ENCODE data around the gene RHOG.
A peak's percentile ranks its signal among the peaks of the same experiment; 100 is the strongest.

Gene RHOG

DNA sequence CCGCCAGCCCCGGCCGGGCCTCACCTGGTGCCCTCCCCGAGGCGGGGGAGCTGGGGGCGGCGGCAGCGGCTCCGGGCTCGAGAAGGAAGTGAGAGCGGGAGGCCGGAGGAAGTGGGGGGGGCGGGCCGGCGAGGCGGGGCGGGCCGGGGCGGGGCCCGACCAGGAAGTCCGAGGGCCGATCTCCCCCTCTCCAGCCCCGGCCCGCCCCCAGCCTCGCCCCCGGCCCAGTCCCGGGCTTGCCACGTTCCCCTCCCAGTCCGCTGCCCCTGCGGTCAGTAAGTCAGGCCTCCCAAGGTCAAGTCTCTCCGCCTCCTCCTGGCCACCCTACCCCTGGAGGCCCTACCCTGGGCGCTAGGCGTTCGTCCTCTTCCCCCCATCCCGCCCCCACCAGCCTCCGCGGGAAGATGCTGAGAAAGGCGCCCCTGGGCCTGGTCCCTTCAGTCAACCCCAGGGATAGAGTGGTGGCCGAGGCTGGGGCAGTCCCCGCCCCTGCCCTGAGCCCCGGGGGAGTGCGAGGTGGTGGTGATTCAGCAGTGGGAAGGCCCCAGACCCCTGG lies at the start of gene RHOG:
Gene RHOG (minus strand): TSS at position 90 of the 556 bp plus-strand sequence. CDS start 12,821 bp downstream, outside the sequence.
- no peaks in the 10 kb centered on the region for H3K27me3 Mint-ChIP-seq
- H3K9me3 Mint-ChIP-seq: no peaks in the 10 kb centered on the region
- H3K4me3 Mint-ChIP-seq: peak within 1 kb of the TSS; percentile 88
- peaks cover 58% of the 10 kb centered on the region for H3K4me1 Mint-ChIP-seq (ENCODE audit: low read depth)
- peak within 1 kb of the TSS; percentile 96 for H3K27ac Mint-ChIP-seq
- DNase-seq: peak; percentile 95
- H3K36me3 Mint-ChIP-seq (ENCODE audit: low read depth): peaks cover 42% of the 10 kb centered on the region

DNA sequence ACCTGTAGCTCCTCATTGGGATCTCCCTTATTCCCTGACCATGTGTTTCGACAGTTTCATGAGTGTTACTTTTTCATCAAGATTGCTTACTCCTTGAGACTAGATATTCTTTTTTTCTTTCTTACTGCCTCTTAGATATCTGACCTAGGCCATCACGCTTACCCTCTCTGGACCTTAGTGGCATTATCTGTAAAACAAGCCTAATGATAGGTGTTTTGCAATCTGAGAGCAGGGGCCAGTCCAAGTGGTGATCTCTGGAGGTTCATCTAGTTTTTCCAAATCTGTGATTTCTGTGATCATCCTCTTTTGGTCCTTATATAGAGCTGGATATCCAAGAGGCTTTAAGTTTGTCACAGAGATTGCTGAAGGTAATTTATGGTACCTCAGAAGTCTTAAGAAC lies 49.3 kb upstream of the RHOG start:
- peaks cover 23% of the 10 kb centered on the region for H3K36me3 Mint-ChIP-seq (ENCODE audit: low read depth)
- DNase-seq: no peak
- no peak overlapping the region for H3K4me3 Mint-ChIP-seq
- H3K9me3 Mint-ChIP-seq: no peaks in the 10 kb centered on the region
- no peaks in the 10 kb centered on the region for H3K27me3 Mint-ChIP-seq
- no peak overlapping the region for H3K27ac Mint-ChIP-seq
- peaks cover 66% of the 10 kb centered on the region for H3K4me1 Mint-ChIP-seq (ENCODE audit: low read depth)

DNA sequence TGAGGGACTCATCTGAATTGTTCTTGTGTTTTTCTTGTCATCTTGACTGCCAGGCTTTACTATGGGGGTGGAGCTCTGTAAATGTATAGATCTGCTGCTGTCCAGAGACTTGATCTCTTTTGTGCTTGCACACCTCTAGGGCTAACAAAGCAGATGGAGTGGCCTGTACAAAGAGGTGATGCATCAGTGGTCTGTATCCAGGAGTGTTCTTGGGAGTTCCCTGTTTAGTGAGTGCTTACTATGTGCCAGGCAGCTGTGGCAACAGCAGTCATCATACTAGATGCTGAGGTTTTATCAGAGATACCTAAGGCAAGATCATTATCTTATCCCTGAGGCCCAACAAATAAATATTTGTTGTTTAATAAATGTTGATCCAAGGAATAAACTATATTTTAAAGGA lies 48.1 kb upstream of the RHOG start:
- H3K4me3 Mint-ChIP-seq: no peak overlapping the region
- DNase-seq: no peak
- peaks cover 69% of the 10 kb centered on the region for H3K4me1 Mint-ChIP-seq (ENCODE audit: low read depth)
- H3K9me3 Mint-ChIP-seq: no peaks in the 10 kb centered on the region
- H3K27me3 Mint-ChIP-seq: no peaks in the 10 kb centered on the region
- peaks cover 21% of the 10 kb centered on the region for H3K36me3 Mint-ChIP-seq (ENCODE audit: low read depth)
- no peak overlapping the region for H3K27ac Mint-ChIP-seq

DNA sequence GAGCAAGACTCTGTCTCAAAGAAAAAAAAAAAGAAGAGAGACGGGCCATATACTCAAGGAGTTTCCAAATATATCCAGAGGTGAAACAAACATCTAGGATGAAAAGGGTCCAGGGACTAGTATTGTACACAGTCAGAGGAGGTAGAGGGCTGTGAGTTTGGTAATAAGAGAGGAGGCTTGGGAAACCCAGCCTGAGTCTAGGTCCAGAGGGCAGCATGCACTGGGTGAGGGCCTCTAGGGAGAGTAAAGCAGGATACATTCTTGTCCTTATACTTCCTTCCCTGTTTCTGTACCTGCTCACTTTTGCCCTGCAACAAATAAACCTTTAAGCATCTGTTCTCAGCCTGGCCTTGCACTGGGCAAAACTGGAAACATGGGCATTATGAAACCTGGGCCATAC lies 46.2 kb upstream of the RHOG start:
- peaks cover 6% of the 10 kb centered on the region for H3K36me3 Mint-ChIP-seq (ENCODE audit: low read depth)
- no peaks in the 10 kb centered on the region for H3K27me3 Mint-ChIP-seq
- peaks cover 67% of the 10 kb centered on the region for H3K4me1 Mint-ChIP-seq (ENCODE audit: low read depth)
- H3K4me3 Mint-ChIP-seq: no peak overlapping the region
- no peaks in the 10 kb centered on the region for H3K9me3 Mint-ChIP-seq
- DNase-seq: no peak
- no peak overlapping the region for H3K27ac Mint-ChIP-seq

DNA sequence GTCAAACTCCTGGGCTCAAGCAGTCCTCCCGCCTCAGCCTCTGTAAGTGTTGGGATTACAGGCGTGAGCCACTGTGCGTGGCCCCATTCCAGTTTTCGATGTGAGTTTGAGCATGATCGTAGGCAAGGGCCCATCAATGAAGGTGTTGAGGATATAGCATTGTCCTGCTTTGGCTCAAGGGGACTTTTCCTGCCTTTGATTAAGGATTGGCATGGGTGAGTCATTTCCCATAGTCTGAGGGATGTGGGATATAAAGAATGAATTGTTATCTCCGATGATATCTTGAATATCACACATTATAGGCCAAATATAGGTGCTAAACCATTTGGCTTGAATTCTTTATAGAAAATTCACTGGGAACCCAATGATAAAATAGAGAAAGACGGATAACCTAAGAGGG lies 45.1 kb upstream of the RHOG start:
- Mint-ChIP-seq H3K4me1 (ENCODE audit: low read depth) (peaks cover 68% of the 10 kb centered on the region), H3K4me3 (no peak overlapping the region), H3K27me3 (no peaks in the 10 kb centered on the region)

DNA sequence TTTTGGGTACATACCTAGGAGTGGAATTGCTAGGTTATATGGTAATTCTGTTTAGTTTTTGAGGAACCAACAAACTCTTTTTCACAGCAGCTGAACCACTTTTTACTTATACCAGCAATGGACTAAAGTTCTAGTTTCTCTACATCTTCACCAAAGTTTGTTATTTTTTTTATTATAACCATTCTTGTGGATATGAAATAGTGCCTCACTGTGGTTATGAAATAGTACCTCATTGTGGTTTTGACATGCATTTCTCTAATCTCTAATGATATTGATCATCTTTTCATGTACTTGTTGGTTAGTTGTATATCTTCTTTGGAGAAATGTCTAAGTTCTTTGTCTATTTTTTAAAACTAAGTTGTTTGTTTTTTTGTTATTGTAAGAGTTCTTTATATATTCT lies 41.9 kb upstream of the RHOG start:
- Mint-ChIP-seq H3K27me3 (no peaks in the 10 kb centered on the region), H3K27ac (no peak overlapping the region), H3K4me3 (no peak overlapping the region), H3K9me3 (no peaks in the 10 kb centered on the region), H3K36me3 (ENCODE audit: low read depth) (peaks cover 3% of the 10 kb centered on the region), H3K4me1 (ENCODE audit: low read depth) (peaks cover 79% of the 10 kb centered on the region)
- DNase-seq: no peak

More for the DNA sequence above, 45.1 kb upstream of the RHOG start:
- no peak for DNase-seq
- H3K36me3 Mint-ChIP-seq (ENCODE audit: low read depth): peaks cover 3% of the 10 kb centered on the region
- H3K27ac Mint-ChIP-seq: no peak overlapping the region
- H3K9me3 Mint-ChIP-seq: no peaks in the 10 kb centered on the region

DNA sequence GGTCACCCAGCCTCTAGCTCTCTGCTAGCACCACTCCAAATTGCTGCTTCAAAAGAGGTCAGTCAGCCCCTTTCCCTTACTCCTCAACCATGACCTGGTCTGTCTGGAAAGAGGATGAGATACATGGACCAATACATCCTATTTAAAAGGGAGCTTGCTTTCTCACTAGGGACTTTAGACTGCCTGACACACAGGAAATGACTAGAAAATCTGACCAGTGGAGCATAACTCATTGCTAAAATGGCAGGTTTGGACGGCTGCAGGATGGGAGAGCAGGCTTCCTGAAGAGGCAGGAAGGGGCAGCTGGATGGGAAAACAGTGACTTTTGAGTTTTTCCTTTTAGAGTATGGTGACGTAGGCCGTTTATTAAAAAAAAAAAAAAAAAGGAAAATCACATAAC lies 40.0 kb upstream of the RHOG start:
- H3K9me3 Mint-ChIP-seq: no peaks in the 10 kb centered on the region
- no peaks in the 10 kb centered on the region for H3K27me3 Mint-ChIP-seq
- H3K4me3 Mint-ChIP-seq: no peak overlapping the region
- DNase-seq: no peak
- H3K4me1 Mint-ChIP-seq (ENCODE audit: low read depth): peaks cover 82% of the 10 kb centered on the region
- no peaks in the 10 kb centered on the region for H3K36me3 Mint-ChIP-seq (ENCODE audit: low read depth)
- peak overlapping the region; percentile 83 for H3K27ac Mint-ChIP-seq

DNA sequence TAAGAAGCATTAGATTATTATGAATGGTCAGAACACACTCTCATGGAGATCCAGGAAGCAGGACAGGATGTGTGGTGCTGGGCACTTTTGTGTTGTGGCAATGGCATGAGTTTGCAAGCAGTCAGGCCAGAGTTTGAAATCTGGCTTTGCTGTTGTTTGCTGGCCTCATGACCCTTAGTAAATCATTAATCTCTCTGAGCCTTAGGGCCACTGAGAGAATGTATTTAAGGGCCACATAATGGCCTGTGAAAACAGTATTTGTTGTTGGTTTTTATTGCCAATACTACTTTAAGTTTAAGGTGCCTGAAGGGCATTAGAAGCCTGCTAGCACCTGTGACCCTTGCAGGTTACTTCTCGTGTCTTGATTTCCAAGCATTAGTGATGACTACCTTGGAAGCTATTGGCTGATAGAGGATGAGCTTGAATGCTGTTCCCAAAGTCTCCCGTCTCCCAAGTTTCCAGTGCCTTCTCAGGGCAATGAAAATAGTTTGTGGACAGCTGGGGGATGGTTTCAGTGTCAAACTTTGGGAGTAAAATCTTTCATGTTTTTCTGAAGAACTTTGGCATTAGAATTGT lies 39.3 kb upstream of the RHOG start:
- H3K4me3 Mint-ChIP-seq: no peak overlapping the region

DNA sequence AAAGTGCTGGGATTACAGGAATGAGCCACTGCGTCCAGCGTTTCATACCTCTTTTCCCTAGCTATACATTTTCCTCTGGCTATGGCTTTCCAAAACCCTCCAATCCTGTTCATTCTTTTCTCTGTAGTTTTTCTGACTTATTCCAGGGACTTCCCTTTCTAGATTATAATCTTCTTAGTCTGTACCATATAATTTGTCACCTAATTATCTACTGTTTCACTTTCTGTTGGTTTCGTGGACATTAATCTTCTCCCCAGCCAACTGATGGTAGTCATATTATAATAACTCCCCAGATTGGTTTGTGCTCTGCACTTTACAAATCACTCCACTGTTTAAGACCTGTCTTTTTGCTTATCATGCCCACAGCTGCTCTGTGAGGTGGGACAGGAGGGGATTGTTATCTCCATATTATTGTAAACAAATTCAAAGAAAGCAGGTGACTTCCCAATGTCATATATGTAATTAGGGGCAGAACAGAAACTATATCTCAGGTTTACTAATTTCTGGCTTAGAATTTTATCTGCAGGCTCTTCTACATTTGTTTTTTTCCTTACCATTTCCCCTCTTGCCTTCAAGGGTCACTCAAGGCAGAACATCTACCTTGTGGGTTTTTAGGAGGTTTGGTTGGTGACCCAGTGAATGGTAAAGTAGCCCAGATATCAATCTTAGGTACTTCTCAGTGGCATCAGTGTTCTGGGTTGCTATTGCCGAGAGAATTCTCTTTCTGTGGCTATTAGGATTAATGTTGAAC lies 38.6 kb upstream of the RHOG start:
- Mint-ChIP-seq H3K27me3 (no peaks in the 10 kb centered on the region), H3K36me3 (ENCODE audit: low read depth) (no peaks in the 10 kb centered on the region), H3K4me3 (no peak overlapping the region), H3K27ac (peak overlapping the region; percentile 60), H3K9me3 (no peaks in the 10 kb centered on the region), H3K4me1 (ENCODE audit: low read depth) (peaks cover 86% of the 10 kb centered on the region)
- no peak for DNase-seq

More for the DNA sequence above, 39.3 kb upstream of the RHOG start:
- Mint-ChIP-seq H3K27me3 (no peaks in the 10 kb centered on the region), H3K36me3 (ENCODE audit: low read depth) (no peaks in the 10 kb centered on the region), H3K9me3 (no peaks in the 10 kb centered on the region), H3K27ac (peak overlapping the region; percentile 60), H3K4me1 (ENCODE audit: low read depth) (peaks cover 85% of the 10 kb centered on the region)
- no peak for DNase-seq

DNA sequence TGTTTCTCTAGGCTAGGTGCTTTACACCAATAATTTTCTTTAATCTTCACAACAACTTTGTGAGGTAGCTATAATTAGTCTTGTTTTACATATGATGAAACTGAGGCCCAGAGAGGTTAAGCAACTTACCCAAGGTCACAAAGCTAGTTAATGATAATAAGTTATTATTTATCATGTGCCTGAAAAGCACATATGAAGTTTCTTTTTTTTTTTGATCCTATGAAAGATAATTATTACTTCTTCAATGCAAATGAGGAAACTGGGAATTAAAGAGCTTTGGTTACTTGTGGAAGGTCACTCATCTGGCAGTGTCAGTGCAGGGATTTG lies 37.5 kb upstream of the RHOG start:
- no peak for DNase-seq
- Mint-ChIP-seq H3K9me3 (no peaks in the 10 kb centered on the region), H3K36me3 (ENCODE audit: low read depth) (peaks cover 6% of the 10 kb centered on the region), H3K27me3 (no peaks in the 10 kb centered on the region), H3K4me1 (ENCODE audit: low read depth) (peaks cover 85% of the 10 kb centered on the region), H3K27ac (peak overlapping the region; percentile 74), H3K4me3 (no peak overlapping the region)

DNA sequence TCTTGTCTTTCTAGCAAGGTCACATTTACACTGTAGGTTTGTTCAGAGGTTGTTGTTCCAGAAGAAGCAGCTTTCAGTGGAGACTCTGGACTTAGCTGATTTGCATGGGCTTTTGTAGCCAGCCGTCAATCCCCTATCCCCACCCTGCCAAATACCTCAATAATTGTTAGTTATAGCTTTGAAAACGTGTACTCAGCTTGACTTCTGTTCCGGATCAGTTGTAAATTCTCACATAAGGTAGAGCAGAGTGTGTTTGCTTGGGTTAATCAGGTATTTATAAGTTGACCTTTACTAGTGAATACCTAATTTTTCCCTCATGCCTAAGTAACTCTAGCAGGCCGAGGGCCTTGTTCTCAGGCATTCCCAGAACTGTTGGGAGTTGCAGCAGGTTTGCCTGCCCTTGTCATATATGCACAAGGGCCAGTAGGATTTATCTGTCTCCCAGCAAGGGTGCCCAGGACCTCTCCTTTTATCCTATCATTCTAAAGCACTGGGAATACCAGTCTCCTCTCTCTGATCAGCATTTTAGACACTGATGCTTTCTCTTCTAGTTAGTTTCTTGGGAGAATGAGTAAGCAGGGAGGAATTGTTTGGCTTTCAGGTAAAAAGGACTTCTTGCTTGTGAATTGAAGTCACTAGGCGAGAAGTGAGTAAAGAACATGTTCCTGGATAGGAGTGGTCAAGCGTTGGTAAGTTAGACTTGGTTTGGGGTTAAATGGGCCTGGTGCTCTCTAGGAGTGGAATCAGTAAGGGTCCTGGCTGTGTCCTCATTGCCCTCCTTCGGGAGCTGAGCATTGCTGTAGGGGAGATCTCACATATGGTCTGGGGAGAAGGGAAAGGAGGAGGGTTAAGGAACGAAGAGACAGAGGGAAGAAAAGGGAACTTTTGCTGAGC lies 36.9 kb upstream of the RHOG start:
- H3K36me3 Mint-ChIP-seq (ENCODE audit: low read depth): peaks cover 9% of the 10 kb centered on the region
- peaks cover 81% of the 10 kb centered on the region for H3K4me1 Mint-ChIP-seq (ENCODE audit: low read depth)
- H3K4me3 Mint-ChIP-seq: no peak overlapping the region
- peak overlapping the region; percentile 74 for H3K27ac Mint-ChIP-seq
- no peaks in the 10 kb centered on the region for H3K27me3 Mint-ChIP-seq
- no peak for DNase-seq
- H3K9me3 Mint-ChIP-seq: no peaks in the 10 kb centered on the region

DNA sequence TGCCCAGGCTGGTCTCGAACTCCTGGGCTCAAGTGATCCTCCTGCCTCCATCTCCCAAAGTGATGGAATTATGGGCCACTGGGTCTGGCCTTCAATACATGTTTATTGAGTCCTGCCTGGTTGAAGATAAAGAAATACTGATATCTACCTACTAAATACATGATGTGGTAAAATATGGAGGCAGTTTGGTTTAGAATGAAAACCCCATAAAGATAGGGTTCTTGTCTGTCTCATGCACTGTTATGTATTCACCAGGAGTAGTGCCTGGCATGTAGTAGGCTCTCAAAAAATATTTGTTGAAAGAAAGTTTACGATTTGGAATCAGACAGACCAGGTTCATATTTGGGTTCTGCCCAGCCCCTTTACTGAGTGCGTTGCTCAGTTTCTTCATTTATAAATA lies 35.9 kb upstream of the RHOG start:
- Mint-ChIP-seq H3K4me1 (ENCODE audit: low read depth) (peaks cover 81% of the 10 kb centered on the region), H3K9me3 (no peaks in the 10 kb centered on the region), H3K27ac (peak overlapping the region; percentile 11), H3K4me3 (no peak overlapping the region), H3K36me3 (ENCODE audit: low read depth) (peaks cover 11% of the 10 kb centered on the region), H3K27me3 (no peaks in the 10 kb centered on the region)
- no peak for DNase-seq

DNA sequence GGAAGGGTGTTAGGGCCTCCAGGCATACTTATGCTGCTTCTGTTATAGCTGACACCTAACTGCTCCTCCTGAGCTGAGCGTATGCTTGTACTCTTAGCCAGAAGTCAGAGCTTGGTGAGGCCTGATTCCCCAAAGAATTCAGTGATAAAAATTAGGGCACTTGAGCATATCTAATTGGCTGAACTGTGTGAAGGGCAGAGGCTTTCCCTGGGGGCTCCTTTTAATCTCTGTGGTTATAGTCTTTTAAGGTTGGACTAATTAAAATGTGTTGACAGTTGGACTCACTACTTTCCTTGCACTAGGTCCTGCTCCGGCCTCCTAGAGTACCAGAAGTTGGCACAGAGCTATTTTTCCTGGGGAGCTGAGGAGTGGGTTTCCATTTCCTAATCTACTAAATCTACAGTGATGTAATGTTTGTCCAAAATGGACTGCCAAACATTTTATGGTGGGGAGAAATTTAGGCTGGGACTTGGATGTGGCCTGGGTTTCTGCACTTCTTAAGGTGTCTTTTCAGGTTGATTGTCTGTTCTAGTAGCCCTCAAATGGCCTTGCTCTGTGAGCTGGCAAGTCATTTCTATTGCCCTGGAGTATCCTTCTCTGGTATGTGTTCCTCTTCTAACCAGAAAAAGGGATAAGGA lies 33.1 kb upstream of the RHOG start:
- Mint-ChIP-seq H3K36me3 (ENCODE audit: low read depth) (peaks cover 15% of the 10 kb centered on the region), H3K4me1 (ENCODE audit: low read depth) (peaks cover 87% of the 10 kb centered on the region), H3K4me3 (no peak overlapping the region), H3K9me3 (no peaks in the 10 kb centered on the region), H3K27ac (no peak overlapping the region), H3K27me3 (no peaks in the 10 kb centered on the region)
- no peak for DNase-seq

All from activated T-cell treated with anti-CD3 and anti-CD28 coated beads, Interleukin-2, amount 50 U/mL, for 24 hours (primary cell).